Subcutaneous adipose tissue (tissue), 4 donors: ENCODE data around the gene DDX17. TPM values are rescaled to one million over a fixed set of nuclear protein-coding genes. Genes with fewer than 3 reads are reported as not detected.

Experiments used
- CTCF ChIP-seq: fragments of 450-650 bp; IDR thresholded peaks from one replicate; pipeline ENCODE4 v1.5.1; 2016; ENCODE audit warnings: low read depth, mild to moderate bottlenecking, control low read depth, antibody characterized with exemption, moderate library complexity
- total RNA-seq, 4 donors: library from RNA; depleted of rRNA; stranded (reverse); fragments of >200 nt; gene quantifications; one replicate each; pipeline ENCODE4 v1.1.0, GENCODE V29; 2016

DDX17 gene
- total RNA-seq, 4 donors from 2014 or later = 390 to 637 (median 507) TPM

GRCh38 chr22:38481871-38482332 lies 24.2 kb downstream of the DDX17 start:
- TF ChIP-seq CTCF = no peak

GRCh38 chr22:38481162-38481870 lies 24.8 kb downstream of the DDX17 start:
- TF ChIP-seq CTCF = no peak

- no peak for TF ChIP-seq CTCF
These were observed 26.8 kb downstream of the DDX17 start for GRCh38 chr22:38479096-38479837.

GRCh38 chr22:38477585-38477984 lies 28.5 kb downstream of the DDX17 start:
- no peak for TF ChIP-seq CTCF

GRCh38 chr22:38474003-38474607 lies 32.0 kb downstream of the DDX17 start:
- no peak for TF ChIP-seq CTCF

GRCh38 chr22:38471237-38471636 lies 34.9 kb downstream of the DDX17 start:
- TF ChIP-seq CTCF = no peak

- no peak for TF ChIP-seq CTCF
These were observed 36.8 kb downstream of the DDX17 start for GRCh38 chr22:38469306-38469781.
